HG02642 (cell line): ENCODE results near the gene OPTC.
"Not testable (repeated sequence)": the region's sequence is repeated elsewhere in the genome, so short reads cannot be mapped to it uniquely, and the experiment has no call there.

Experiments
- ATAC-seq: cut with Tn5 transposase; IDR thresholded peaks from one replicate; pipeline ENCODE4 v1.9.1; 2021; ENCODE audit warnings: mild to moderate bottlenecking; ENCODE audit not compliant: unreplicated experiment, poor library complexity

OPTC gene, protein sequence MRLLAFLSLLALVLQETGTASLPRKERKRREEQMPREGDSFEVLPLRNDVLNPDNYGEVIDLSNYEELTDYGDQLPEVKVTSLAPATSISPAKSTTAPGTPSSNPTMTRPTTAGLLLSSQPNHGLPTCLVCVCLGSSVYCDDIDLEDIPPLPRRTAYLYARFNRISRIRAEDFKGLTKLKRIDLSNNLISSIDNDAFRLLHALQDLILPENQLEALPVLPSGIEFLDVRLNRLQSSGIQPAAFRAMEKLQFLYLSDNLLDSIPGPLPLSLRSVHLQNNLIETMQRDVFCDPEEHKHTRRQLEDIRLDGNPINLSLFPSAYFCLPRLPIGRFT

GRCh38 chr1:203493901-203494300, at the start of gene OPTC:
TSS of gene OPTC (plus strand) at chr1:203494153. CDS start at chr1:203496006, 1,853 bp downstream.
- ATAC-seq, result no peak

- ATAC-seq, result no peak
Observed at GRCh38 chr1:203444171-203444576, 49.8 kb upstream of the OPTC start.

DNA sequence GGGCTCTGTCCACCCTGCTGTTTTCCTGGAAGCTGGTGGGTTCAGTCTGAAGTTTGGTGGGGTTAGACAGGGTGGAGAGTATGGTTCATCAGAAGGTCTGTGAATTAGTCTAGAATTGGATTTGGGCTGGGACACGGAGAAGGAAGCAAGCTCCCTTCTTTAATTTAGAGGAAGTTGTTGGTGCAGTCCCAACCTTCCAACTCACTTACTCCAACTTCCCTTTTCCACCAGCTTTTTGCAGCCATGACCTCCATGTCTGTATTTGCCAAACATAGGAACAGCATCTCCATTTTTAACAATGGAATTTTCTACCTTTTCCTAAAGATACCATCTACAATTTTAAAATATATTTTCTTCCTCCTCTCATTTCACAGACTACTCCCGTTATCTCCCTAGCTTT, 46.8 kb upstream of the OPTC start:
- no peak for ATAC-seq

- not testable (repeated sequence) for ATAC-seq
Observed at GRCh38 chr1:203447598-203447997, 46.4 kb upstream of the OPTC start.

- no peak for ATAC-seq
Observed at GRCh38 chr1:203448521-203449061, 45.4 kb upstream of the OPTC start.

- ATAC-seq, result no peak
Observed at GRCh38 chr1:203450001-203450400, 44.0 kb upstream of the OPTC start.

DNA sequence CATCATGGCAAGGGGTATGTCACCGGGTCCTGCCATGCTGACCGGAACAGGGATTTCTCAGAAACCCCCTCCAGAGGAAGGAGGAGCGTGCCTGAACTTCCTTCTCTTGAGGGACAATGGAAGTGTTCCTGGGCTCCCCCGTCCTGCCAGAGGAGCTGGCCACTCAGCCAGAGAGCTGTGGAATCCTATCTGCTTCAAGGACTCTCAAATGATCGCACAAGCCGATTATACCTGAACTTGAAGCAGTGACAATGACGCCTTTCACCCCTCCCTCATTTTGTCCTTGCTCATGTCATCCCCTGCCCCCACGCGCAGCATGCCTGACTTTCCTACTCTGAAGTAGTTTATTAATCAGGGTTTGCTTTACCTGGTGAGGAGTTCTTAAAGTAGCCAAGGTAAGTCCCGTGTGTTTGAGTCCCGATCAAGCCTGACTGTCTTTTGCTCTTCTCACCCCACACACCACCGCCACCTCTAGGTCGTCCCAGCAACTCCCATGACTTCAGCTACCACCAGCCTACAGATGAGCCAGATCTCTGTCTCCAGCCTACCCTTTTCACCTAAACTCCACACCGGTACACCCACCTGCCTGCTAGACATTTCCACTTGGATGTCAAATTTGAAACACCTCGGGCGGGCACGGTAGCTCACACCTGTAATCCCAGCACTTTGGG, 43.3 kb upstream of the OPTC start:
- ATAC-seq, result no peak

- no peak for ATAC-seq
Observed at GRCh38 chr1:203451836-203452784, 41.8 kb upstream of the OPTC start.

- ATAC-seq, result no peak
Observed at GRCh38 chr1:203453016-203453415, 40.9 kb upstream of the OPTC start.

DNA sequence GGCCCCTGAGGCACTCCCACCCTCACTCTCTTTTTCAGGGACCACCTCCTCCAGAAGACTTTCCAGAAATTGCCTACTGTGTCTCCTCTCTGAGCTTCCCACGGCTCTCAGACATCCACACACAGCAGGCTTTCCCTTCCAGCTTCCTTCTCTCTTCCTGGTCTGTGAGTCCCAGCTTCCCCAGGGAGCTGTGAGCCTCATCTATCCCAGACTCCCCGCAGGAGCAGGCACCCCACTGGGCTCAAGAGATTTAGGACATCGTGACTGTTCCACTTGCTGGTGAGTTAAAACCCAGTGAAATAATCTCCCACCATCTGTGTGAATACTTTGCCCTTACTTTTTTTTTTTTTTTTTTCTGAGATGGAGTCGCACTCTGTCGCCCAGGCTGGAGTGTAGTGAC, 40.3 kb upstream of the OPTC start:
- no peak for ATAC-seq

DNA sequence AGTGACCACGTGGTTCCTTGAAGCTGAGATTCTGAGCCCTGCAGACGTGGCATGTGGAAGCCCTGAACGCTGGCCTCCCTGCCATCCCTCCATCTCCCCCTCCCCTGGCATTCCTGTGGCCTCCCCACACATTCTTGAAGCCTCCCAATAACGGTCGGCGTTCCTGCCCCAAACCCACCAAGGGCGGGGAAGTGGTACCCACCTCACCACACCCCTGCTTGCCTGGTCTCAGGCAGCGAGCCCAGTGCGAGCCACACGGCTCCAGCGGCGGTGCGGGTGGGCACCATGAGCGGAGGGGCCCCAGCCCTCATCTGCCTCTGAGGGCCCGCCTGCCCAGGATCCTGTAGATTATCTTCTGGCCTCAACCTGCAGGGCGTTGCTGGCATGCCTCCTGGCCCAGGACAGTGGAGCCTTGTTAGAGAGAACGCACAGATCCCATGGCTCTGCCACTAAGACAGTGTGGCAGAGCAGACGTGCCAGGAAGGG, 38.9 kb upstream of the OPTC start:
- ATAC-seq, result no peak

DNA sequence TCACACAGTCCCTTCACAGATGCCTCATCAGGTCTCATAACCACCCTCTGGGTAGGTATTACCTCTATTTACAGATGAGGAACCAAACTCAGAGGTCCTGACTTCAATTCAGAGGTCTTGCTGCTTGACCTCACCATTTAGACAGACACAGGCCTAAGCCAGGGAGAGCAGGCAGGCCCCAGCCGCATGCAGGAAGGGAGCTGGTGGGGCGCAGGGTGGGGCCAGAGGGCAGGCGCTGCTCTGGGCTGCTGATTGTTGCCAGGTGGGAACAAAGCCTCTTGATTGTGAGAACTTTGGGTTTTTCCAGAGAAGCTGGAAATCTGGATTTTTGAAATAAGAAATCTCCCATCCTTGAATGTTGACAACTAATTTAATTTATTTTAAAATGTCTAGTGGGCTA, 38.2 kb upstream of the OPTC start:
- ATAC-seq, result no peak

DNA sequence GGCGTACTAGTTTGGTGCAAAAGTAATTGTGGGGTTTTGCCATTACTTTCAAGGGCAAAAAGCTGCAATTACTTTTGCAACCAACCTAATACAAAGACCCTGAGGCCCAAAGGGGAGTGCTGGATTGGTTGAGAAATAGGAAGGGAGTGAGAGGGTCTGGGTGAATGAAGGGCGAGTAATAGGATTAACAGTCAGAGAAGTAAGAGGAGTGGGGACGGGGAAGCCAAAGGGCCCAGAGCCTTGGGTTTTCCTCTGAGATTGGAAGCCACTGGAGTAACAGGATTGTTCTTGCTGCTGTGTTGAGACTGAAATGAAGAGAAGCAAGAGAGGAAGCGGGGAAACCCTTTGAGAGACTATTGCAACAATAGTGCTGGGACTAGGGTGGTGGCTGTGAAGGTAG, 37.4 kb upstream of the OPTC start:
- no peak for ATAC-seq

- no peak for ATAC-seq
Observed at GRCh38 chr1:203458078-203458477, 35.9 kb upstream of the OPTC start.

DNA sequence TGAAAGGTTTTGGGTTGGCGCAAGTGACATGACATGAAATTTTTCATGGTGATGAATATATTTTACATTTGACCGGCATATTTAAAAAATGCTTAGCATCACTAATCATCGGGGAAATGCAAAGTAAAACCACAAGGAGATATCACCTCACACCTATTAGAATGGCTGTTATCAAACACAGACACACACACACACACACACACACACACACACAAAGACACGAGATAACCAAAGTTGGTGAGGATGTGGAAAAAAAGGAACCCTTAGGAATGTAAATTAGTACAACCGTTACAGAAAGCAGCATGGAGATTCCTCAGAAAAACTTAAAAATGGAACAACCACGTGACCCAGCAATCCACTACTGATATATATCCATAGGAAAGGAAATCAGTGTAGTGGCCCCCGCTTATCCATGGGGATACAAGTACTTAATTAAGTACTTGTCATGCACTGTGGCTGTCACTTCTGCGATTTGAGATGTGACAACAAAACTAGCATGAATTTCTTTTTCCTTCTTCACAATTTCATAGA, 34.2 kb upstream of the OPTC start:
- no peak for ATAC-seq

DNA sequence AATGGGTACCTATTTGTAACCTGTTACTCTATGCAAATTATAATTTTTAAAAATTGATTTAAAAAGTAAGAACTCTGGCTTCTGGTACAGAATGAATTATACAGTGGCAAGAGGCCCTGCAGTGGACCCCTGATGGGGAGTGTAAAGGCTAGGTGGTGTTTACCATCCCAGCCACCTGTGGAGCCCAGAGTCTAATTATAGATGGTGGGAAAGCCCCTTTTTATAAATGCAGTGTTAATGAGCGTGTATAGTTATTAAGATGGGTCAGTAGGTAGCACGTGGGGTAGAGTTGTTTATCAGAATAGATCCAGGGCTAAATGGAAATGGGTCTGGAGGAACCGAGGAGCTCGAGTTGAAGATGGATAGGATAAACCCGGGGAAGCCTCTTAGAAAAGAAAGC, 32.2 kb upstream of the OPTC start:
- no peak for ATAC-seq

GRCh38 chr1:203462143-203462542, 31.8 kb upstream of the OPTC start:
- ATAC-seq, result no peak

DNA sequence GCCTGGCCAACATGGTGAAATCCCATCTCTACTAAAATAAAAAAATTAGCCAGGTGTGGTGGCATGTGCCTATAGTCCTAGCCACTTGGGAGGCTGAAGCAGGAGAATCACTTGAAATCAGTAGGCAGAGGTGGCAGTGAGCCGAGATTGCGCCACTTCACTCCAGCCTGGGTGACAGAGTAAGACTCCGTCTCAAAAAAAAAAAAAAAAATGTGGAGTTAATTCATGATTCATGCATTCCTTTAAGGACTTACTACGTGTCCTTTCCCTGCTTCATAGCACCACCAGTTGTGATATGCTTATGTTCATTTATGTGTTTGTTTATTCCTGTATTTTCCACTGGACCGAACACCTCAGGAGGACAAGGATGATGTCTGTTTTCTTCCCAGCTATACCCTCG, 31.1 kb upstream of the OPTC start:
- ATAC-seq, result no peak

GRCh38 chr1:203463469-203464062, 30.4 kb upstream of the OPTC start:
- no peak for ATAC-seq

GRCh38 chr1:203464226-203464625, 29.7 kb upstream of the OPTC start:
- ATAC-seq, result no peak
